Kidney capillary endothelial cell (primary cell): ENCODE results near the gene TRIM22.
"Not testable (repeated sequence)": the region's sequence is repeated elsewhere in the genome, so short reads cannot be mapped to it uniquely, and the experiment has no call there.

Source experiments
- DNase-seq: peaks from one replicate; pipeline ENCODE4 v3.0.0-alpha.2; 2018; ENCODE audit warnings: low spot score

The TRIM22 gene

DNA sequence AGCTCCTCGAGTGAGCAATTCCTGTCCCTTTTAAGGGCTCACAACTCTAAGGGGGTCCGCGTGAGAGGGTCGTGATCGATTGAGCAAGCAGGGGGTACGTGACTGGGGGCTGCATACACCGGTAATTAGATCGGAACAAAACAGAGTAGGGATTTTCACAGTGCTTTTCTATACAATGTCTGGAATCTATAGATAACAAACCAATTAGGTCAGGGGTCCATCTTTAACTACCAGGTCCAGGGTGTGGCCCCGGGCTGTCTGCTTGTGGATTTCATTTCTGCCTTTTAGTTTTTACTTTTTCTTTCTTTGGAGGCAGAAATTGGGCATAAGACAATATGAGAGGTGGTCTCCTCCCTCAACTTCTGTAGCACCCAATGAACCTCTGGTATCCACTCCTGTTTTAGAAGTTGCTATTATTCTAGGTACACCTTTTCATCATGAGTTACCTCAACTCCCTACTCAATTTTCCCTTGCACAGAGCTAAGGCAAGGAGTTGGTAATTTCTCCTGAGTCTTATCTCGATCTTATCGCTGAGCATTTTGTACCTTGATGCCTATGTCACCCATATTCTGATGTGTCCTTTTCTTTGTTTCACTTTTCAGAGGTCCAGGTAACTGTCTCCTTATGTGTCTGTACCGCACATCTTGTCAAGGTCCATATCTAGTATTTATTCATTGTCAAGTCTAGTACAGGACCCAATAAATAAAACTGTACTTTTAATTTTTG lies 1.8 kb downstream of the TRIM22 start:
- not testable (repeated sequence) for DNase-seq

- DNase-seq = no peak
These were observed 2.4 kb downstream of the TRIM22 start for GRCh38 chr11:5691964-5692361.

GRCh38 chr11:5694642-5695041 lies 5.1 kb downstream of the TRIM22 start:
- no peak for DNase-seq

DNA sequence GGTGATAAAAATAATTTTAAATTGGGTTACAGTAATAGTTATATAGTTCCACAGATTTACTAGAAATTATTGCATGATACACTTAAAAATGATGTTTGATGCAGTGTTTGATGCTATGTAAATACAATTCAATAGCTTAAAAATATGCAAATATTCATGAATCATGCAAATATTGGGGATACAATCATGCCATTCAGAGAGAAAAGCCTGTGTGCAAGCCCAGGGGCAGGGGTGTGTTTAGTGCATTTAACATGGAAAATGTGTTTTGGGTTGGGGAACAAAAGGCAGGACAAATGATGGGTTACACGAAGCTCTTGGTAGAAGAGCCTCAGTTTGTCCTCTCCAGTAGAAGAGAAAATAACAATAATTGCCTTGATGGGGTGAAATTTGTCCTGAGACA lies 6.0 kb downstream of the TRIM22 start:
- no peak for DNase-seq

DNA sequence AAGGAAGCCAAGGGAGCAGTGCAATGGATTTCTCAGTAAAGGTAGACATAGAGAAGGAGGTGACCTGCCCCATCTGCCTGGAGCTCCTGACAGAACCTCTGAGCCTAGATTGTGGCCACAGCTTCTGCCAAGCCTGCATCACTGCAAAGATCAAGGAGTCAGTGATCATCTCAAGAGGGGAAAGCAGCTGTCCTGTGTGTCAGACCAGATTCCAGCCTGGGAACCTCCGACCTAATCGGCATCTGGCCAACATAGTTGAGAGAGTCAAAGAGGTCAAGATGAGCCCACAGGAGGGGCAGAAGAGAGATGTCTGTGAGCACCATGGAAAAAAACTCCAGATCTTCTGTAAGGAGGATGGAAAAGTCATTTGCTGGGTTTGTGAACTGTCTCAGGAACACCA lies 6.6 kb downstream of the TRIM22 start:
- no peak for DNase-seq

GRCh38 chr11:5698281-5698680 lies 8.7 kb downstream of the TRIM22 start:
- no peak for DNase-seq

DNA sequence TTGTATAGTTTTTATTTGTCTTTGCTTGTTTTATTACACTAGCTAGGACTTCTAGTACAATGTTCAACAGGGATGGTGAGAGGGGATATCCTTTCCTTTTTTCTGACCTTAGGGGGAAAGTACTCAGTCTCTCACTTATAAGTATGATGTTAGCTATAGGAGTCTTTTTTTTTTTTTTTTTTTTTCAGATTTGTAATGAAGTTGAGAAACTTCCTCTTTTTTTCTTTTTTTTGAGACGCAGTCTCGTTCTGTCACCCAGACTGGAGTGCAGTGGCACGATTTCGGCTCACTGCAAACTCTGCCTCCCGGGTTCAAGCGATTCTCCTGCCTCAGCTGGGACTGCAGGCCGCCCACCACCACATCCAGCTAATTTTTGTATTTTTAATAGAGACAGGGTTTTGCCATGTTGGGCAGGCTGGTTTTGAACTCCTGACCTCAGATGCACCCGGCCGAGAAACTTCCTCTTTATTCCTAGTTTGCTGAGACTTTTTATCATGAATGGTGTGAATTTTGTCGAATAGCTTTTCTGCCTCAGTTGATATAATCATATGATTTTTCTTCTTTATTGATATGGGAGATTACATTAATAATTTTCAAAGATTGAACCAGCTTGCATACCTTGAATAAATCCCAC lies 10.9 kb downstream of the TRIM22 start:
- no peak for DNase-seq

- DNase-seq = no peak
These were observed 11.5 kb downstream of the TRIM22 start for GRCh38 chr11:5701055-5701577.

DNA sequence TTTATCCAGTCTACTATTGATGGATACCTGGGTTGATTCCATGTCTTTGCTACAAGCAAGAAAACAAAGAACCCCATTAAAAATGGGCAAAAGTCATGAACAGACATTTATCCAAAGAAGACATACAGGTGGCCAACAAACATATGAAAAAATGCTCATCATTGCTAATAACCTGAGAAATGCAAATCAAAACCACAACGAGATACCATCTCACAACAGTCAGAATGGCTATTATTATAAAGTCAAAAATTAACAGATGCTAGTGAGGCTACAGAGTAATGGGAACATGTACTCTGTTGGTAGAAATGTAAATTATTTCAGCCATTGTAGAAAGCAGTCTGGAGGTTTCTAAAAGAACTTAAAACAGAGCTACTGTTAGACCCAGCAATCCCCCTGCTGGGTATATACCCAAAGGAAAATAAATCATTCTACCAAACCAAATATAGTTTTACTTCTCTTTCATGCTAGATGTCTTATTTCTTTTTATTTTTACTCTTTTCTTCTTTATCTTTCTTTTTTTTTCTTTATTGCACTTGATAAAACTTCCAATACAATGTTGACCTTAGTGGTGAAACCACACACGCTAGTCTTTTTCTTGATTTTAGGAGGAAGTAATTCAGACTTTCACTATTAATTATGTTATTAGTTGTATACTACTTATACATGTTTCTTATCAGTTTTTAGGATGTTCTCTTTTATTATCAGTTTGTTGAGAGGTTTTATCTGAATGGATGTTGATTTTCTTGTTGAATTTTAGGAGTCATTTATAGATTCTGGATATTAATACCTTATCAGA lies 14.3 kb downstream of the TRIM22 start:
- DNase-seq = no peak

DNA sequence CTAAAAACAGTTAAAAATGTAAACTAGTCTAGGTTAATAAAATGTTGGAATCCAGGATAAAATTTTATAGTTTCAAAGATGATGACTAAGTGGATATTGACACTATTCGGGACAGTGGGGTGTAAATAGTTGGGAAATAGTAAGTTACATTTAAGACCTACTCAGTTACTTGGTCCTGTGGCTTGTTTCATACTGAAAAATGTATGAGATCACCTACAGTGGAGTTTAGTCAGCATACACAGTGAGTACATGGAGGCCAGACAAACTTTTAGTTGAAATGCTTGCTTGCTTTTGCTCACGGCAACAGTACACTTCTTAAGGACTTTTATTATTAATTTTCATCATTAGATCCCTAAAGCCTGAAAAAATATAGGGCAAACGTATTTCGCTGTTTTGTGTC lies 16.1 kb downstream of the TRIM22 start:
- DNase-seq = no peak

DNA sequence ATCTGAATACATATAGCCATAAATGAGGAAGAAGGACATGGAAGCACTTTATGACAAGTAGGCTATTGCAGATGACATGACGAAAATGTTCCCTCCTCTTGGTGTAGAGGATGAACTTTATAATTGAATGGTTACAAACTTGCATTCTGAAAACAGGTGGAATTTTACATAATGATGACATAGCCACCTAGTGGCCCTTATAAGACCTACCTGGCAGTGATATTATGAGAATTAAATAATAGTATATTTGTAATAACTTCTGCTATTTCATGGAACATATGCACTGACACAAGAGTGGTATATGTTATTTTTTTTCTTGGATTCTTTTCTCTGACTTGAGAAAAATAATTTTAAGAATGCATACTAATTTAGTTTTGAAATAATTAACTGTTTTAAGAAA lies 22.9 kb downstream of the TRIM22 start:
- DNase-seq = no peak

GRCh38 chr11:5713695-5714094 lies 24.1 kb downstream of the TRIM22 start:
- no peak for DNase-seq

GRCh38 chr11:5716518-5716917 lies 26.9 kb downstream of the TRIM22 start:
- DNase-seq = not testable (repeated sequence)

GRCh38 chr11:5719703-5720495 lies 30.3 kb downstream of the TRIM22 start:
- no peak for DNase-seq

GRCh38 chr11:5722622-5723021 lies 33.0 kb downstream of the TRIM22 start:
- no peak for DNase-seq

DNA sequence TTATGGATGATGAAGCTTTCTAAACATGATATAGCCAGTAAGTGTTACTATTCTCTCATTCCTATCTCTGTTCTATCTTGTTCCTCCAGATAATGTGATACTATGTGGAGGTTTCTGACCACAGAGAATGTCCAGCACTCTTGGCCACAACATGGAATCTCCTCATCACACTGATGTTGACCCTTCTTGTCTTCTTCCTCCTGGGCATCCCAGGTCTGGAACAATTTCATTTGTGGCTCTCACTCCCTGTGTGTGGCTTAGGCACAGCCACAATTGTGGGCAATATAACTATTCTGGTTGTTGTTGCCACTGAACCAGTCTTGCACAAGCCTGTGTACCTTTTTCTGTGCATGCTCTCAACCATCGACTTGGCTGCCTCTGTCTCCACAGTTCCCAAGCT lies 36.8 kb downstream of the TRIM22 start:
- no peak for DNase-seq

GRCh38 chr11:5727691-5728090 lies 38.1 kb downstream of the TRIM22 start:
- DNase-seq = no peak

DNA sequence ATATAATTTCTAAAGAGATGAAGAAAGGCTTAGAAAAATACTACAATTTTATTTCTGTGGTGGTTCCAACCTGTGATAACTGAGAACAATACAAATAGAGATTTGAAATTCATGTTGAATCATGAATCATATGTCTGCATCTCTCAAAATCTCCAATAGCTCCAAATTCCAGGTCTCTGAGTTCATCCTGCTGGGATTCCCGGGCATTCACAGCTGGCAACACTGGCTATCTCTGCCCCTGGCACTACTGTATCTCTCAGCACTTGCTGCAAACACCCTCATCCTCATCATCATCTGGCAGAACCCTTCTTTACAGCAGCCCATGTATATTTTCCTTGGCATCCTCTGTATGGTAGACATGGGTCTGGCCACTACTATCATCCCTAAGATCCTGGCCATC lies 46.8 kb downstream of the TRIM22 start, which contains the start of gene OR56B1:
Gene OR56B1, plus strand, starts transcription at position 53 of the 400 bp plus-strand sequence. Its CDS starts 69 bp downstream, at position 122.
- no peak for DNase-seq

- DNase-seq = no peak
These were observed 47.5 kb downstream of the TRIM22 start for GRCh38 chr11:5737091-5737490.

- DNase-seq = no peak
These were observed 48.2 kb downstream of the TRIM22 start for GRCh38 chr11:5737670-5738392.

- DNase-seq = no peak
These were observed 48.8 kb downstream of the TRIM22 start for GRCh38 chr11:5738431-5738830.
